HG02981 (cell line): ENCODE measurements around the gene TCERG1L.

Experiments
- ATAC-seq: cut with Tn5 transposase; IDR thresholded peaks from one replicate; pipeline ENCODE4 v1.9.1; 2021; ENCODE audit warnings: mild to moderate bottlenecking, moderate library complexity; ENCODE audit not compliant: unreplicated experiment

TCERG1L gene

GRCh38 chr10:131231323-131231964 lies 80.1 kb downstream of the TCERG1L start:
- ATAC-seq: no peak

- ATAC-seq: no peak
These were observed 80.7 kb downstream of the TCERG1L start for GRCh38 chr10:131230641-131231322.

- no peak for ATAC-seq
These were observed 81.4 kb downstream of the TCERG1L start for GRCh38 chr10:131230166-131230565.

DNA sequence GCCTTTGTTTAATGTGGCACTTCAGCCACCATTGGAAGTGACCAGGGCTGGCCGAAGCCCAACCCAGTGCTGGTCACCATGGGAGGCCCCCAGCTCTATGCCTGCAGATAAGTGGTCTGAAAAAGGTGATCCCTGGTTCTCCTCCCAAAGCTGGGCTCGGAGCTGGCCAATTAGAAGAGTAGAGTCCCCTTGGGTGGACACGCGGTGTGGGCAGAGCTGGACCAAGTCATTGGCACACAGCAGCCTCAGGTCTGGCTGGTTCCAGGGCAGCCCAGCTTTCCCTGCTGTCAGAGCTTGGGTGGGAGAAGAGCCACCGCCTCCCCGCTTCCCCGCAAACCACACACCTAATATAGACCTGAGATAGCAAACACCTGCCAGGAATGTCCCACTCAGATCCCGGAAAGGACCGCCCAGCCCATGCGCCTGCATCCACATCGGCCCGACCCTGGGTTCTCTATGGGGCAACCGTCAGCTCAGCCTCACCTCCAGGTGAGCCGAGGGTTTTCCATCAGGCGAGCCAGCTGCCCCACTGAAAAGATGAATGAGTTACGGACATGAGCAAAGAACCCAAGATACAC lies 84.3 kb downstream of the TCERG1L start:
- ATAC-seq: no peak

DNA sequence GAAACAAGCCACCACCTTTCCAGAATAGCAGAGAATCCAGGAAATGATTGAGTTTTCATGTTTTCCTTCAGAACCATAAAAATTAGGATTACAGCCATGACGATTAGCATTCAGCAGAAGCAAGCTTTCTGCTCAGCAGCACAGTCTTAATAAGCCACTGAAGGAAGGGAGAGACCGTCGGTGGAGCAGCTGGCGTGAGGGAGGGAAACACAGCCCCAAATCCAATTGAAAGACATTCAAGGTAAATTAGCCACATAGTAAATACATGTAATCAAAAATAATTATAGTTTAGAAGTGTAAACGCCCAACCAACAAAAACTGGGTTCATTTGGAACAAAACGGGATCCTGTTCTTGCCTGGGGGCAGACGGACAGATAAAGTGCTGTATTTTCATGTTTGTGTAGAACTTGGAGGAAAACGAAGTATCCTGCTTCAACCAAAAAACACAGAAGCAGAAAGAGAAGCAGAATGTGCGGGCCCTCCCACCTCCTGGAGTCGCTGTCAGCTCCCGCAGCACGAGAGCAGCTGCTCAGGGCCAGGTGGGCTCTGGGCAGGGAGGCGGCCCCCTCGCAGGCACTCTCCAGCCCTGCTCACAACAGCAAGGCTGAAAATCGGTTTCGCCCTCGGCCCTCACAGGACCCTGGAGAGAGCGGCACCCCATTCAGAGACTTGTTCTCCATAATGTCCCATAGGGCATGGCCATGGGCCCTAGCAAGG lies 84.9 kb downstream of the TCERG1L start:
- ATAC-seq: no peak

- ATAC-seq: no peak
These were observed 87.4 kb downstream of the TCERG1L start for GRCh38 chr10:131224106-131224505.

- ATAC-seq: no peak
These were observed 88.1 kb downstream of the TCERG1L start for GRCh38 chr10:131223422-131223821.

- ATAC-seq: no peak
These were observed 88.5 kb downstream of the TCERG1L start for GRCh38 chr10:131222986-131223385.

GRCh38 chr10:131221632-131222277 lies 89.8 kb downstream of the TCERG1L start:
- no peak for ATAC-seq

DNA sequence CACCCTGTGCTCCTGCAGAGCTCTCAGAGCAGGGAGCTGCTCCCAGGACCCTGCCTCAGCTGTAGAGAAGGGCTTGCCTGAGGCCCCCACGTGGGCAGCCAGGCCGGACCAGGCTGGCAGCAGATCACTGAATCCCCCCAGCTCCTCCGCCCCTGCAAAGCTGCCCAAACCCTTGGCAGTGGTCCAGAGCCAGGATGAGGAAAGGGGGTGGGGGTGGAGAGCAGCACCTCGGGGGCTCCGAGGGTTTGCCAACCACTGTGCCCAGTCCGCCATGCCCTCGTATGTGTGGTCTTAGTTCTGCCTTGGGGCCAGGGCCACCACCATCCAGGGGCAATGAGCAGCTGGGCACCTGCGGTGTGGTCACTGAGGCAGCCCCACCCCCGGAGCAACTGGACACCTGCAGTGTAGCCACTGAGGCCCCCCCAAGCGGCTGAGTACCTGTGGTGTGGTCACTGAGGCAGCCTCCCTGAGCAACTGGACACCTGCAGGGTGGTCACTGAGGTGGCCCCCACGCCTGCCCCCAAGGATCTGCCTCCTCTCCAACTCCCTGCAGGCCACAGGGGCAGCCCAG lies 90.8 kb downstream of the TCERG1L start:
- ATAC-seq: no peak

DNA sequence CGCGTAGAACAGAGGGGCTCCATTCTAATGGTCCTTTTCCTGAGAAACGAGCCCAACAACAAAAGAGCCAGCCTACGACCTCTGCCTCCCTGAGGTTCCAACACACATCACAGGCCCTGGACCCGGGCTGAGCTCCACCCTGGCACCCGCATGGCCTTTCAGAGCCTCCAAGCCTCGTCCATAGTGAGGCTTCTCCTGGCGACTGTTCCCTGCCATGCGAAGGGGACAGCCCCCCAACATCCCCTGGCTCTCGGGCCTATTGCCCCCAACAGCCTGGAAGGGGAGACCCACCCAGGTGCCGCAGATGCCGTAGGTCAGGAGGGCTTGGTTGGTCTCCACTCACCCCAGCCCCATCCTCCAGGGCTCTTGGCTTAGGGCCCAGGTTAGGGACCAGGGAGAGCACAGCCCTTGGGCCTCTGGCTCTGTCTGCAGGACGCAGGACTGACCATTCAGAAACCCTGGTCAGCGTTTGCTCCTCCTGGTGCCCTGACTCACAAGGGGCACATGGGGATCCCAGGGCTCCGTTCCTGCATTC lies 91.5 kb downstream of the TCERG1L start:
- ATAC-seq: no peak

GRCh38 chr10:131219584-131219886 lies 92.0 kb downstream of the TCERG1L start:
- ATAC-seq: no peak

DNA sequence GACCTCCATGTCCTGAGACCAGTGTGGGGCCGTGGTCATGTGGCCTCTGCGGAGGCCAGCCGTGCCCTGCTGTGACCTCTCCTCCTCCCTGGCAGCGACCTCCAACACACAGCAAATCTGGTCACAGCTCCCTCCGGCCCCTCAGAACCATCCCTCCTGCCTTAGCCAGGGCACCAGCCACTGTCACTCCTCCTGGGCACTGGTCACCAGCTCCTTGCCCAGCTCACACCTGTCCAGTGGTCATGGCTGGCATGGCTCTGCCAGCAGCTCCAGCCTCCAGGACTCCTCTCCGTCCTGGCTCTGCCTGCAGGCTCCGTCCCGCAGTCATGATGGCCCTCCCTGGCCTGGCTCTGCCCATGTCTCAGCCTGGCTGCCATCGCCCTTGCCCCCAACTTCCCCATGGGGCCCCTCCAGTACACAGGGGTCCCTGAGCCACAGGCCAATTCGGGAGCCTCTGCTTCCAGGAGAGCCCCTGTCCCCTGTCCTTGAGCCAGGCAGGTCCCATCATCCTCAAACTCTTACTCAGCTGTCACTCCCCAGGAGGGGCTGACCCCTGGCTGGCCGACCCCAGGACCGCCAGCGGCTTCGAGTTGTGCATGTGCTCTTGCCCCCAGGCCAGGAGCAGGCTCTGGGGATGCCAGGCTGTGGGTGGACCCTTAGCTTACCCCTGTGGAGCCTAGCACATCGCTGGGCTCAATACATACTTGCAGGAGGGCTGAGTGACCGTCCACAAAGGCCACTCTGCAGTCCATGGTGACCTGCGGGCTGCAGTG lies 92.5 kb downstream of the TCERG1L start:
- no peak for ATAC-seq

DNA sequence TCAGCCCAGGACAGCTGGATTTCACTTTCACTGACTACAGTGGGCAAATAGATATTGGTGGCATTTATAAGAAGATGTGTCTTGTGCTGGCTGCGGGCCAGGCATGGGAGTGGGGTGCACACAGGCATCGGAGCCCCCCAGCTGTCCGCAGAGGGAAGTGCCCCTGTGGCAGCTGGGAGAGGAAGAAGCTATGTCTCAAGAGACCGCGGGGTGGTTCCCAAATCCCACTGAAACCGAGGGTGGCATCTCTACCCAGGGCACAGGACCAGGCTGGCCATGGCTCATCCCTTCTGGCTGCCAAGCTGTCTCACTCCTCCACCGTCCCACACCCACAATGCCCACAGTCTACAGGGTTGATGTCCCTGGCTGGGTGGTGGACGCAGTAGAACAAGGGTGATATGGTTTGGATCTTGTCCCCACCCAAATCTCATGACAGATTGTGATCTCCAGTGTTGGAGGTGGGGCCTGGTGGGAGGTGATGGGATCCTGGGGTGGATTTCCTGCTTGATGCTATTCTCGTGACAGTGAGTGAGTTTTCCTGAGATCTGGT lies 94.8 kb downstream of the TCERG1L start:
- no peak for ATAC-seq

DNA sequence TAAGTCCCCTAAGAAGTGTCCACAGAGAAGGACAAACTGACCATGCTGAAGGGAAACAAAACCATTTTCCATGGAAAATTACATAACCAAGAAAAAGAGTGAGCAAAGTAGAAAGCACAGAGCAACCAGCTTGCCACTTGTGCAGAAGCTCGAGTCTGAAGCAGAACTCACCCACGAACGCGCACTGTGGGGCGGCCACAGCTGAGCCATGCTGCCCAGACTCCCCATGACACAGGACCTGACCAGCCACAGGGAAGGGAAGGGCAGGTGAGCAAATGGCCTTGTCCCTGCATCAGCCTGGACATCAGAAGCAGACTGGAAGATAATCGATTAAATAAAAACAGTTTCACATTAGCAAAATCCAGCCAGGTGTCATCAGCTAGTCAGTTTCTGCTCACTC lies 95.7 kb downstream of the TCERG1L start:
- ATAC-seq: no peak

DNA sequence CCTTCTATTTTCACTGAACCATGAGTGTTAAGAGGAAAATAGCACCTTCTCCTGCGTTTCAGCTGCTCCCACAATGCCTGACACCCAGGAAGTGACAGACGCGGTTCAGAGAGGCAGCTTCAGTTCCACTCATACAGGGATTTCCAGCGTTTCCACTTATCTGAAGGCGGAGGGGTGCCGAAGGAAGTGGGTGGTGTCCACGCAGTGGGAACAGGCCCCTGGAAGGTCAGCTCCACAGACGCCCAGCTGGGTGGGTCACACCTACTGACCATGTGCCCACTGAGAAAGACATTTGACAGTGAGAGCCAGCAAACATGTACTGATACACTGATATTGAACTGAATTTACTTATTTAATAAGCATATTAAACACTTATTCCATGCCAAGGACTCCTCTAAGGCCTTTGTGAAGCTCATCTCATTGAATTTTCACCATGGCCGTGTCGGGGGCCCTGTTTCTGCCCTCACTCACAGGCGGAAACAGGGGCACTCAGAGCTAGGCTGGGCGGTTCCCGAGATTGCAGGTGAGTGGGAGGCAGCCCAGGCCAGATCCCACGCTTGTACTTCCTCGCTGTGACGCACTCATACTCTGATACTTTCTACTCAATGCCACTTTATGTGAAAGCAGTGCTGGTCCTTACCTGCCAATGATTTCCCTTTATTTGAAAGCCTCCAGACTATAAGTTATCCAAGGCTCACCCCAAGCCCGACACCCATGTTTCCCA lies 96.8 kb downstream of the TCERG1L start:
- no peak for ATAC-seq

GRCh38 chr10:131213741-131214505 lies 97.6 kb downstream of the TCERG1L start:
- ATAC-seq: no peak

DNA sequence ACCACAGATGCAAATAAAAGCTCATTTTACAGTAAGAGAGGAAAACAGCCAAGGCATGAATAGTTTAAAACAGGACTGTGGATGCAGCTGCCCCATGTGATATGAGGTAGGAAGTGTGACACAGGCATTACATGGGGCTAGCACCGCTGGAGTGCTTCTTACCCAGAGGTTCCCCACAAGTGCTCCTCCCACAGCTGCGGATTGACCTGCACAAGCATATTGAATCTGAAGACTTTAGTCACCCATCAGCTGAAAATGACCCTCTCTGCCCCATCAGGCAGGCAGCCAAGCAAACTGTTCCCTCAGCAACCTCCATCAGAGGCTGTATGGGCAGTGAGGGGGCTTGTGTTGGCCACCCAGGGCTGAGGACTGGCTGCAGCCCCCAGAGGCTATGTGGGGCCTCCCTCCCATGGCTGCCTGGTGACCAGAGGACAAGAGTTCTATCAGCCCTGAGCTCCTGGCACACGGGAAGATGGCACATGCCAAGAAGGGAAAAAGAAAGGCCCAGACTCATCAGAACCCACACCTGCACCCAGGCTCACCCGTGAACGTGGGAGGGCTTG lies 98.7 kb downstream of the TCERG1L start:
- no peak for ATAC-seq
